Immature natural killer cell (primary cell): Measurements from ENCODE around the gene PPP2R3B. TPM values are rescaled to one million over a fixed set of nuclear protein-coding genes. Genes with fewer than 3 reads are reported as not detected.
"Not testable (repeated sequence)": the region's sequence is repeated elsewhere in the genome, so short reads cannot be mapped to it uniquely, and the experiment has no call there.

ENCODE experiments used
- DNase-seq, 3 donors: peaks; one replicate each; pipeline ENCODE4 v3.0.0; 2022; ENCODE audit warnings: mixed read lengths in 1 of 3
- H3K27ac Mint-ChIP-seq, 6 donors: one replicate each; pipeline ENCODE4 v1.8.0; 2020; ENCODE audit warnings: mixed read lengths in 6 of 6, mild to moderate bottlenecking in 5 of 6, inconsistent platforms in 4 of 6, moderate library complexity in 3 of 6
- H3K27me3 Mint-ChIP-seq, 3 donors: one replicate each; pipeline ENCODE4 v1.8.0; 2020 to 2021; ENCODE audit warnings: low read depth in 3 of 3, mild to moderate bottlenecking in 3 of 3, mixed read lengths in 3 of 3, moderate library complexity in 3 of 3, inconsistent platforms in 1 of 3
- H3K36me3 Mint-ChIP-seq, 3 donors: one replicate each; pipeline ENCODE4 v1.8.0; 2020; ENCODE audit warnings: mixed read lengths in 3 of 3, inconsistent platforms in 2 of 3, mild to moderate bottlenecking in 2 of 3
- H3K4me1 Mint-ChIP-seq, 2 donors: one replicate each; pipeline ENCODE4 v1.8.0; 2020; ENCODE audit warnings: inconsistent platforms in 2 of 2, mild to moderate bottlenecking in 2 of 2, mixed read lengths in 2 of 2, moderate library complexity in 1 of 2
- H3K4me3 Mint-ChIP-seq, 5 donors: one replicate each; pipeline ENCODE4 v1.8.0; 2020; ENCODE audit warnings: mild to moderate bottlenecking in 5 of 5, mixed read lengths in 5 of 5, inconsistent platforms in 3 of 5, moderate library complexity in 3 of 5
- H3K9me3 Mint-ChIP-seq, 6 donors: one replicate each; pipeline ENCODE4 v1.8.0; 2020; ENCODE audit warnings: mild to moderate bottlenecking in 6 of 6, mixed read lengths in 6 of 6, inconsistent platforms in 4 of 6, moderate library complexity in 3 of 6
- polyA plus RNA-seq, 3 donors: library from polyadenylated mRNA; unstranded; fragments of 300-500 nt; fragmentation: Illumina TruSeq; gene quantifications; one replicate each; pipeline ENCODE4 v1.2.3, GENCODE V29; 2021

Gene PPP2R3B
- polyA plus RNA-seq, 3 donors from 2014 or later, result 2.8 to 5.1 (median 4.2) TPM

- Mint-ChIP-seq H3K27ac (no peak overlapping the region), H3K27me3 (peaks cover 4 to 8% (median 6%) of the 10 kb centered on the region in 3 donors), H3K9me3 (peaks cover 0 to 2% (median 0%) of the 10 kb centered on the region in 6 donors), H3K36me3 (no peaks in the 10 kb centered on the region), H3K4me1 (no peaks in the 10 kb centered on the region), H3K4me3 (no peak overlapping the region)
- DNase-seq, result no peak
These were observed 35.1 kb upstream of the PPP2R3B start for GRCh38 chrX:421646-422391.

DNA sequence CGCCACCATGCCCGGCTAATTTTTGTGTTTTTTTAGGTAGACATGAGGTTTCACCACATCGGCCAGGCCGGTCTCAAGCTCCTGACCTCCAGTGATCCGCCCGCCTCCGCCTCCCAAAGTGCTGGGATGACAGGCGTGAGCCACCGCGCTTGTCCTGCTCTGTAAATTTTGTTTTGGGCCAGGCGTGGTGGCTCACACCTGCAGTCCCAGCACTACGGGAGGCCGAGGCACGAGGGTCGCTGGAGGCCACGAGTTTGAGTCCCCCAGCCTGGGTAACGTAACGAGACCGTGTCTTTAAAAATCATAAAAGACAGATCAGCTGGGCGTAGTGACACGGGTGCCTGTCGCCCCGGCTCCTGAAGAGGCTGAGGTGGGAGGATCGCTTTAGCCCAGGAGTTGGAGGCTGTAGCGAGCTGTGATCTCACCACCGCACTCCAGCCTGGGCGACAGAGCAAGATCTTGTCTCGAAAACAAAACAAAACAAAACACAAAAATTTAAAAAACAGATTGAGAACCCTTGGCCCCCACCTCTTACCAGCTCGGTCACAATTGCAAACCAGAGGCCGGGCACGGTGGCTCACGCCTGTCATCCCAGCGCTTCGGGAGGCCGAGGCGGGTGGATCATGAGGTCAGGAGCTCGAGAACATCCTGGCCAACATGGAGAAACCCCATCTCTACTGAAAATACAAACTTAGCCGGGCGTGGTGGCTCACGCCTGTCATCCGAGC is 34.0 kb upstream of the PPP2R3B start:
- Mint-ChIP-seq H3K4me3 (no peak overlapping the region), H3K9me3 (peaks cover 0 to 2% (median 0%) of the 10 kb centered on the region in 6 donors), H3K27me3 (peaks cover 0 to 4% (median 3%) of the 10 kb centered on the region in 3 donors), H3K36me3 (no peaks in the 10 kb centered on the region), H3K27ac (no peak overlapping the region), H3K4me1 (no peaks in the 10 kb centered on the region)
- no peak for DNase-seq

GRCh38 chrX:418927-419729 is 32.4 kb upstream of the PPP2R3B start:
- no peaks in the 10 kb centered on the region for H3K36me3 Mint-ChIP-seq
- H3K9me3 Mint-ChIP-seq, result peaks cover 0 to 3% (median 0%) of the 10 kb centered on the region in 6 donors
- no peak overlapping the region for H3K27ac Mint-ChIP-seq
- no peaks in the 10 kb centered on the region for H3K4me1 Mint-ChIP-seq
- no peak for DNase-seq
- H3K4me3 Mint-ChIP-seq, result no peak overlapping the region
- H3K27me3 Mint-ChIP-seq, result peaks cover 0 to 5% (median 3%) of the 10 kb centered on the region in 3 donors

DNA sequence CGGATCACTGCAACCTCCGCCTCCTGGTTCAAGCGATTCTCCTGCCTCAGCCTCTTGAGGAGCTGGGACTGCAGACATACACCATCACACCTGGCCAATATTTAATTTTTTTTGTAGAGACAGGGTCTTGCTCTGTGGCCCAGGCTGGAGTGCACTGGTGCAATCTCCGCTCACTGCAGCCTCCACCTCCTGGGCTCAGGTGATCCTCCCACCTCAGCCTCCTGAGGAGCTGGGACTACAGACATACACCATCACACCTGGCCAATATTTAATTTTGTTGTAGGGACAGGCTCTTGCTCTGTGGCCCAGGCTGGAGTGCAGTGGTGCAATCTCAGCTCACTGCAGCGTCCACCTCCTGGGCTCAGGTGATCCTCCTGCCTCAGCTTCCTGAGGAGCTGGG is 28.8 kb upstream of the PPP2R3B start:
- not testable (repeated sequence) for H3K27me3 Mint-ChIP-seq, DNase-seq

GRCh38 chrX:413322-414201 is 26.9 kb upstream of the PPP2R3B start:
- Mint-ChIP-seq H3K27ac (no peak overlapping the region), H3K9me3 (peaks cover 0 to 3% (median 0%) of the 10 kb centered on the region in 6 donors), H3K36me3 (no peaks in the 10 kb centered on the region), H3K4me1 (peaks cover 0 to 1% of the 10 kb centered on the region in 2 donors), H3K27me3 (peaks cover 3% of the 10 kb centered on the region in 3 donors), H3K4me3 (no peak overlapping the region)
- no peak for DNase-seq

More for the DNA sequence above, 28.8 kb upstream of the PPP2R3B start:
- H3K4me3 Mint-ChIP-seq, H3K9me3 Mint-ChIP-seq, H3K36me3 Mint-ChIP-seq, H3K27ac Mint-ChIP-seq, H3K4me1 Mint-ChIP-seq: not testable (repeated sequence)

- H3K4me3 Mint-ChIP-seq, result no peak overlapping the region
- peaks cover 3% of the 10 kb centered on the region in 3 donors for H3K27me3 Mint-ChIP-seq
- no peak overlapping the region for H3K27ac Mint-ChIP-seq
- H3K4me1 Mint-ChIP-seq, result peaks cover 0 to 1% of the 10 kb centered on the region in 2 donors
- no peak for DNase-seq
- H3K9me3 Mint-ChIP-seq, result peaks cover 0 to 3% (median 0%) of the 10 kb centered on the region in 6 donors
- no peaks in the 10 kb centered on the region for H3K36me3 Mint-ChIP-seq
These were observed 23.6 kb upstream of the PPP2R3B start for GRCh38 chrX:410296-410695.

DNA sequence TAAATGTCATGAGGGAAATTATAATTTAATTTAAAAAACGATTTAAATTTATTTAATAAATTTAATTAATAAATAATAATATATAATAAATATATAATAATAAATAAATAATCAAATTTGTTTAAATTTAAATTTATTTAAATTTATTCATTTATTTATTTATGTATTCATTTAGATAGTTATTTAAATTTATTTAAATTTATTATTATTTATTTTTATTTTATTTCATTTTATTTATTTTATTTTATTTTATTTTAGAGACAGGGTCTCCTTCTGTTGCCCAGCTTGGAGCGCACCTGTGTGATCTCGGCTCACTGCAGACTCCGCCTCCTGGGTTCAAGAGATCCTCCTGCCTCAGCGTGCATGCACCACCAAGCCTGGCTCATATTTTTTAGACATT is 18.4 kb upstream of the PPP2R3B start:
- Mint-ChIP-seq H3K9me3 (no peaks in the 10 kb centered on the region), H3K36me3 (no peaks in the 10 kb centered on the region), H3K27me3 (peaks cover 0 to 5% (median 2%) of the 10 kb centered on the region in 3 donors), H3K4me3 (no peak overlapping the region), H3K4me1 (peaks cover 0 to 1% of the 10 kb centered on the region in 2 donors), H3K27ac (no peak overlapping the region)
- no peak for DNase-seq

DNA sequence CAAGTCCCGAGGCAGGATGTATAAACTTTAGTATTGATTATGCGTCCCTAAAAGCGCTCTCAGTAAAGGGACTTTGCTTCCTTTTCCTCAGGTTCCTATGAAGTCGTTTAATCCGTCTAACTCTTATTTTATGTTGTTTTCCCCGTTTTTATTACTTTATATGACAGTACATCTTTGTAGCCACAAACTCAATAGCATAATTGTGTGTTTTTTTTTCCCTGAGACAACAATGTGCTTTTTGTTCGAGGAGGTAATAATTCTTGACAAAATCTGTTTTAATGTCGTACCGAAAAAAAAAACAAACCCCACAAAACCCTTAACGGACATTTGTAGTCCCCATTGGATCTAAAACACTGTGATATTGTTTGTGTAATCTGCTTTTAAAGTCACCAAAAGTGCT is 17.9 kb upstream of the PPP2R3B start:
- Mint-ChIP-seq H3K4me1 (peaks cover 0 to 1% of the 10 kb centered on the region in 2 donors), H3K27me3 (peaks cover 0 to 5% (median 2%) of the 10 kb centered on the region in 3 donors), H3K9me3 (no peaks in the 10 kb centered on the region), H3K27ac (no peak overlapping the region), H3K36me3 (no peaks in the 10 kb centered on the region), H3K4me3 (no peak overlapping the region)
- no peak for DNase-seq

GRCh38 chrX:402857-403256 is 16.1 kb upstream of the PPP2R3B start:
- Mint-ChIP-seq H3K4me1 (no peaks in the 10 kb centered on the region), H3K27ac (peak overlapping the region in 1 of 6 donors; percentile 36), H3K27me3 (peaks cover 0 to 3% (median 2%) of the 10 kb centered on the region in 3 donors), H3K4me3 (no peak overlapping the region), H3K36me3 (no peaks in the 10 kb centered on the region), H3K9me3 (no peaks in the 10 kb centered on the region)
- no peak for DNase-seq

- Mint-ChIP-seq H3K9me3 (no peaks in the 10 kb centered on the region), H3K4me3 (no peak overlapping the region), H3K27ac (no peak overlapping the region), H3K27me3 (peaks cover 0 to 6% (median 2%) of the 10 kb centered on the region in 3 donors), H3K4me1 (no peaks in the 10 kb centered on the region), H3K36me3 (no peaks in the 10 kb centered on the region)
- no peak for DNase-seq
These were observed 13.6 kb upstream of the PPP2R3B start for GRCh38 chrX:400258-400657.

DNA sequence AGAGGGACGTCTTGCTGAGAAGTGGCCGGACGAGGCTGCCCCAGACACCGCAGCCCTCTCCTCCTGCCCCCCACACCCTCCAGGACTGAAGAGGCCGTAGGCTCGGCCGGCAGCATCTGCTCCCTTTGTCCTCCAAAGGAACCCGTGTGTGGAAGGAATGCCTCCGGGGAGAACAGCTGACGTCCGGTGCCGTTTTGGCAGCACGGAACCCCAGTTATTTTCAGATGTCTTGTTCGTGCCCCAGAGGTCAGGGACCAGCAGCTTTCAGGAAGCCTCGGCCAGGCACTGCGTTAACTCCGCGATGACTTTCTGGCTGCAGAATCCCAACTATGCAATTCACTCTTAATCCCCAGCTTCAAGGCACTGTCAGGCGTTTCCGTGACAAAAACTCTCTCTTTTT is 10.9 kb upstream of the PPP2R3B start:
- Mint-ChIP-seq H3K9me3 (no peaks in the 10 kb centered on the region), H3K4me1 (no peaks in the 10 kb centered on the region), H3K4me3 (no peak overlapping the region)

DNA sequence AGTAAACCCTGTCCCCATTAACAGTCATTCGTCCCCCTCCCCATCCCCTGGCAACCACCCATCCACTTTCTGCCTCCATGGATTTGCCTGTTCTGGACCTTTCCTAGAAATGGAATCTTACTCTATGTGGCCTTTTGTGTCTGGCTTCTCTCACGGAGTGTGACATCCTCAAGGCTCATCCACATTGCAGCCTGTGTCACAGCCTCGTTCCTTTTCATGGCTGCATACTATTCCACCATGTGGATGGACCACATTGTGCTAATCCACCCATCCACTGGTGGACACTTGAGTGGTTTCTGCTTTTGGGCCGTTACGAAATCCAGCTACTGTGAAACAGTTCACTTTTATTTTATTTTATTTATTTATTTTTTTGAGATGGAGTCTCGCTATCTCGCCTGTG is 8.1 kb upstream of the PPP2R3B start:
- H3K4me1 Mint-ChIP-seq, result no peaks in the 10 kb centered on the region
- DNase-seq, result no peak
- no peaks in the 10 kb centered on the region for H3K36me3 Mint-ChIP-seq
- no peak overlapping the region for H3K4me3 Mint-ChIP-seq
- no peak overlapping the region for H3K27ac Mint-ChIP-seq
- peaks cover 0 to 6% (median 0%) of the 10 kb centered on the region in 3 donors for H3K27me3 Mint-ChIP-seq
- no peaks in the 10 kb centered on the region for H3K9me3 Mint-ChIP-seq

More for the DNA sequence above, 10.9 kb upstream of the PPP2R3B start:
- DNase-seq, result no peak
- Mint-ChIP-seq H3K36me3 (no peaks in the 10 kb centered on the region), H3K27me3 (peaks cover 0 to 6% (median 0%) of the 10 kb centered on the region in 3 donors), H3K27ac (no peak overlapping the region)

DNA sequence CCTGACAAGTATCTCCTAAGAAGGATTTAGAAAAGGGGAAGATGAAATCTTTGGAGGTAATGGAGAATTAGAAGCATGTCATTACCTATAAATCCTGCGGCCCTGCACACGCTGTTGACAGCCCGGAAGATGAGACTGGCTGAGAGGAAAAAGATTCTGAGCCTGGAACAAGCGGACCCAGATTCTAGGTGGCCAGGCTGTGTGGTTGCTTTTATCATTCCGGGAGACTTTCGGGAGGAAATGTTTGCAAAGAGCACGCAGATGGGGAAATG is 5.8 kb upstream of the PPP2R3B start:
- Mint-ChIP-seq H3K4me1 (peaks cover 3 to 6% of the 10 kb centered on the region in 2 donors), H3K36me3 (no peaks in the 10 kb centered on the region), H3K27ac (no peak overlapping the region), H3K9me3 (no peaks in the 10 kb centered on the region), H3K27me3 (peaks cover 0 to 4% (median 0%) of the 10 kb centered on the region in 3 donors), H3K4me3 (no peak overlapping the region)
- DNase-seq, result no peak
